GM20000 (cell line): ENCODE results near the gene TANC1.
"Not testable (repeated sequence)": the region's sequence is repeated elsewhere in the genome, so short reads cannot be mapped to it uniquely, and the experiment has no call there.

Experiments used
- DNase-seq: peaks from one replicate; pipeline ENCODE4 v3.0.0; 2012; ENCODE audit warnings: low spot score
- CTCF ChIP-seq: IDR thresholded peaks from 2 replicates; pipeline ENCODE4 v1.5.1; 2012; ENCODE audit warnings: mild to moderate bottlenecking, control low read depth; ENCODE audit errors: extremely low read depth, missing control alignments

The TANC1 gene

DNA sequence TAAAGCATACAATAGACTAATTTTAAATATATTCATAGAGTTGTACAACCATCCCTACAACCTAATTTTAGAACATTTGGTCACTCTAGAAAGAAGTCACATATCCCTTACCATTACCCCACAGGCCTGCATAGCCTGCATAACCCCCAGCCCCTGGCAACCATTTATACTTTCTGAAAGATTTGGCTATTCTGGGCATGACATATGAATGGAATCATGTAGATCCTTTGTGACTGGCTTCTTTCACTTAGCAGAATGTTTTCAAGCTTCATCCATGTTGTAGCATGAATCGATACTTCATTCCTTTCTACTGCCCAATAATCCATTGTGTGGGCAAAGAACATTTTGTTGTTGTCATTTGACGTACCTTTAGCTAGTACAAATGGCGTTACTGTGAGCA is 166.5 kb downstream of the TANC1 start:
- TF ChIP-seq CTCF, result no peak
- no peak for DNase-seq

GRCh38 chr2:159136391-159136790 is 168.0 kb downstream of the TANC1 start:
- no peak for DNase-seq
- TF ChIP-seq CTCF, result no peak

- no peak for DNase-seq
- no peak for TF ChIP-seq CTCF
Measured at GRCh38 chr2:159137511-159138241, 169.2 kb downstream of the TANC1 start.

GRCh38 chr2:159138642-159139182 is 170.3 kb downstream of the TANC1 start:
- no peak for TF ChIP-seq CTCF
- no peak for DNase-seq

DNA sequence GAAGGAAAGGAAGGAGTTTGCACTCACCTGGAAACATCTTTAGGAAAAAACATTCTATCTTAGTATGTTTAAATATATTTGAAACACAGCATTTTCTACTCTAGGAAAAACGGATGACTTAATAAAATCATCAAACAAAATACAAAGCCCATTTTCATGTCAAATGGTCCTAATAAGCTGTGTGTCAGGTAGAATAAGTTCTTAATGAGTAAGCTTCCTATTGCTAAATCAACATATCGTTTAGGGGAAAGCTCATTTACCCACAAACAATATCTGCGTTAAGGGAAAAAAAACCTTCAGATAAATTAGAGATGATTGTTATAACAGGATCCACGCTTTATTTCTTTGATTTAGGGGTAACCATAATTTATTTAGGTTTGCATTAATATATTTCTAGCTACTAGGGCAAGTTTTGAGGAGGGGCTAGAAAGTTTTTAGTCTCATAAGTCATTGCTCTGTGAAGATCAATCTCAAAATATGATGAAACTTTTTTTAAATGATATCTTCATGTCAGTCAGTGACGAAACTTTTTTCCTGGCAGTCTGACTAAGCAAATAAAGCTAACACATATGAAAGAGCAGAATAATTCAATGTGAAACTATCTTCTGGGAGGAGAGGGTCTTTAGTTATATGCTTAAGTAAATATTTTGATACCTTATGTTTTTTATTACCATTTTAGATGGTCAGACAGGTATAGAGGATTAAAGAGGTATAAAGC is 170.9 kb downstream of the TANC1 start:
- DNase-seq, result no peak
- no peak for TF ChIP-seq CTCF

GRCh38 chr2:159140070-159140769 is 171.8 kb downstream of the TANC1 start:
- no peak for DNase-seq
- TF ChIP-seq CTCF, result no peak

DNA sequence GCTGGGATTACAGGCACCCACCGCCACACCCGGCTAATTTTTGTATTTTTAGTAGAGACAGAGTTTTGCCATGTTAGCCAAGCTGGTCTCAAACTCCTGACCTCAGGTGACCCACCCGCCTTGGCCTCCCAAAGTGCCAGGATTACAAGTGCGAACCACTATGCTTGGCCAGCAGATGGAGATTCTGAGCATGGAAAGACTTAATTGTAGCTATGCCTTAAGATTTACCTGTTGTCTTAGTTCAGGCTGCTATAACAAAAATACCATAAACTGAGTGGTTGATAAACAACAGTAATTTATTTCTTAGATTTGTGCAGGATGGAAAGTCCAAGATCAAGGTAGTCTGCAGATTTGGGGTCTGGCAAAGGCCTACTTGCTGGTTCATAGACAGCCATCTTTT is 172.4 kb downstream of the TANC1 start:
- DNase-seq, result not testable (repeated sequence)
